Left ventricle myocardium inferior (tissue), 1 donor: ENCODE data around the gene KLLN. TPM values are rescaled to one million over a fixed set of nuclear protein-coding genes. Genes with fewer than 3 reads are reported as not detected.
"Not testable (repeated sequence)": the region's sequence is repeated elsewhere in the genome, so short reads cannot be mapped to it uniquely, and the experiment has no call there.

Experiments used
- DNase-seq: peaks from one replicate; pipeline ENCODE4 v3.0.0-alpha.2; 2020
- H3K27ac ChIP-seq: fragments of 200-600 bp; replicated peaks from 2 replicates; pipeline ENCODE4 v1.8.0; 2021
- H3K27me3 ChIP-seq: fragments of 200-600 bp; 2 replicates; pipeline ENCODE4 v1.8.0; 2021; ENCODE audit warnings: low read depth
- H3K36me3 ChIP-seq: fragments of 200-600 bp; 2 replicates; pipeline ENCODE4 v1.8.0; 2021
- H3K4me1 ChIP-seq: fragments of 200-600 bp; 2 replicates; pipeline ENCODE4 v1.8.0; 2021
- H3K4me3 ChIP-seq: fragments of 200-600 bp; 2 replicates; pipeline ENCODE4 v1.8.0; 2021; ENCODE audit warnings: mild to moderate bottlenecking, moderate library complexity
- H3K9me3 ChIP-seq: fragments of 200-600 bp; replicated peaks from 2 replicates; pipeline ENCODE4 v1.8.0; 2021
- CTCF ChIP-seq: fragments of 200-600 bp; IDR thresholded peaks from 2 replicates; pipeline ENCODE4 v1.8.0; 2021; ENCODE audit warnings: antibody characterized with exemption, mild to moderate bottlenecking, borderline replicate concordance
- intact Hi-C: fragments of 100-400 bp; cut with micrococcal nuclease; formaldehyde crosslinking; loops from one replicate; pipeline ENCODE4 v1.11.0; 2022
- total RNA-seq: library from RNA; stranded (reverse); fragmentation: NEBNext Ultra II Directional; extraction: Animal tissue kit (Norgen Biotek cat#: 25700); gene quantifications from one replicate; pipeline ENCODE4 v1.2.1, GENCODE V29; 2021
- donor health status: DM: no; HTN: yes; CAD: no; lungs with severe emphysema.

KLLN gene
- total RNA-seq, 1 donor from 2014 or later: 0.19 TPM

GRCh38 chr10:87864496-87865059, 1.2 kb upstream of the KLLN start:
- H3K27me3 ChIP-seq: no peaks in the 10 kb centered on the region
- intact Hi-C loops: loop anchor here (10.0 kb wide), 3 partner anchors 90 to 390 kb away; no protein-coding TSS in a partner anchor
- TF ChIP-seq CTCF: no peak
- H3K27ac ChIP-seq: peak overlapping the region; percentile 100
- H3K4me3 ChIP-seq: peak overlapping the region; percentile 86
- H3K9me3 ChIP-seq: no peaks in the 10 kb centered on the region
- no peaks in the 10 kb centered on the region for H3K36me3 ChIP-seq
- DNase-seq: no peak
- H3K4me1 ChIP-seq: peaks cover 85% of the 10 kb centered on the region

GRCh38 chr10:87863951-87864495, 690 bp upstream of the KLLN start:
- H3K9me3 ChIP-seq, H3K27me3 ChIP-seq, H3K36me3 ChIP-seq: not testable (repeated sequence)
- Histone ChIP-seq H3K4me1 (peaks cover 79% of the 10 kb centered on the region), H3K27ac (peak overlapping the region; percentile 100), H3K4me3 (peak overlapping the region; percentile 86)
- peak; percentile 37 for DNase-seq
- intact Hi-C loops: loop anchor here (10.0 kb wide), 3 partner anchors 91 to 391 kb away; no protein-coding TSS in a partner anchor

- no peak for DNase-seq
- Histone ChIP-seq H3K27ac (peak overlapping the region; percentile 100), H3K9me3 (no peaks in the 10 kb centered on the region), H3K36me3 (no peaks in the 10 kb centered on the region), H3K4me1 (peaks cover 66% of the 10 kb centered on the region), H3K4me3 (peak overlapping the region; percentile 86), H3K27me3 (no peaks in the 10 kb centered on the region)
- TF ChIP-seq CTCF: no peak
- intact Hi-C loops: loop anchor here (10.0 kb wide), 3 partner anchors 92 to 392 kb away; no protein-coding TSS in a partner anchor
These were observed 667 bp downstream of the KLLN start for GRCh38 chr10:87862679-87863052.

- Histone ChIP-seq H3K4me3 (peak overlapping the region; percentile 86), H3K9me3 (no peaks in the 10 kb centered on the region), H3K27me3 (no peaks in the 10 kb centered on the region), H3K4me1 (peaks cover 60% of the 10 kb centered on the region), H3K27ac (peak overlapping the region; percentile 100), H3K36me3 (no peaks in the 10 kb centered on the region)
- intact Hi-C loops: loop anchor here (10.0 kb wide), 3 partner anchors 93 to 393 kb away; no protein-coding TSS in a partner anchor
- DNase-seq: peak; percentile 96
- TF ChIP-seq CTCF: no peak
These were observed 1.2 kb downstream of the KLLN start for GRCh38 chr10:87861953-87862678.

GRCh38 chr10:87861566-87861952, 1.8 kb downstream of the KLLN start:
- Histone ChIP-seq H3K9me3 (no peaks in the 10 kb centered on the region), H3K27me3 (no peaks in the 10 kb centered on the region), H3K27ac (peak overlapping the region; percentile 100), H3K4me1 (peaks cover 57% of the 10 kb centered on the region), H3K36me3 (no peaks in the 10 kb centered on the region), H3K4me3 (peak overlapping the region; percentile 86)
- intact Hi-C loops: loop anchor here (10.0 kb wide), 3 partner anchors 93 to 393 kb away; no protein-coding TSS in a partner anchor
- DNase-seq: peak; percentile 85
- TF ChIP-seq CTCF: peak; percentile 19
